GM13976 (cell line): ENCODE data around the gene KIAA1755.

Experiments used
- DNase-seq: peaks from one replicate; pipeline ENCODE4 v3.0.0; 2012; ENCODE audit warnings: low spot score
- in situ Hi-C: fragments of 300-500 bp; cut with MboI; formaldehyde crosslinking; loops from one replicate; pipeline ENCODE4 v1.12.0; 2022; ENCODE audit warnings: low sequenced_read_pairs, mixed read lengths, inconsistent platforms; ENCODE audit not compliant: unreplicated experiment
- TF ChIP-seq, protein P1 (sequence below): IDR thresholded peaks from 2 replicates; pipeline ENCODE4 v1.5.1; 2012; ENCODE audit warnings: borderline replicate concordance, mild to moderate bottlenecking; ENCODE audit not compliant: insufficient read depth; ENCODE audit errors: extremely low read depth, missing control alignments, control extremely low read depth

Gene KIAA1755

DNA sequence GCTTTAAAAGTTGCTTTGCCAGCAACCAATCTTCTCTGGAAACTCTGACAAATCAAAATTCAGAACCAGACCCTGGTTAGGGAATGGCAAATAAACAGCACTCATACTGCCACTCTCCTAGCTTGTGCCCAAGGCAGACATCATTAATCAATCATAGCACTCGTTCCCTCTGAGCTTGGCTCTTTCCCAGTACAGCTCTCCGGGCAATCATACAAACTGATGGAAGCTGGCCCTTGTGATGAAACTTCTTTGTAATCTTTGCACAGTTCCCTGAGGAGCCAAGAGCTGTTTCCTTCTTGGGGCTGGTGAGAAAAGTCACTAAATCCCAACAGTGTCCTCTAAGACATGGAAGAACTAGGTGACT lies 34.7 kb downstream of the KIAA1755 start:
- TF ChIP-seq, protein P1, sequence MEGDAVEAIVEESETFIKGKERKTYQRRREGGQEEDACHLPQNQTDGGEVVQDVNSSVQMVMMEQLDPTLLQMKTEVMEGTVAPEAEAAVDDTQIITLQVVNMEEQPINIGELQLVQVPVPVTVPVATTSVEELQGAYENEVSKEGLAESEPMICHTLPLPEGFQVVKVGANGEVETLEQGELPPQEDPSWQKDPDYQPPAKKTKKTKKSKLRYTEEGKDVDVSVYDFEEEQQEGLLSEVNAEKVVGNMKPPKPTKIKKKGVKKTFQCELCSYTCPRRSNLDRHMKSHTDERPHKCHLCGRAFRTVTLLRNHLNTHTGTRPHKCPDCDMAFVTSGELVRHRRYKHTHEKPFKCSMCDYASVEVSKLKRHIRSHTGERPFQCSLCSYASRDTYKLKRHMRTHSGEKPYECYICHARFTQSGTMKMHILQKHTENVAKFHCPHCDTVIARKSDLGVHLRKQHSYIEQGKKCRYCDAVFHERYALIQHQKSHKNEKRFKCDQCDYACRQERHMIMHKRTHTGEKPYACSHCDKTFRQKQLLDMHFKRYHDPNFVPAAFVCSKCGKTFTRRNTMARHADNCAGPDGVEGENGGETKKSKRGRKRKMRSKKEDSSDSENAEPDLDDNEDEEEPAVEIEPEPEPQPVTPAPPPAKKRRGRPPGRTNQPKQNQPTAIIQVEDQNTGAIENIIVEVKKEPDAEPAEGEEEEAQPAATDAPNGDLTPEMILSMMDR = no peak
- in situ Hi-C loops = no loop called here
- no peak for DNase-seq

DNA sequence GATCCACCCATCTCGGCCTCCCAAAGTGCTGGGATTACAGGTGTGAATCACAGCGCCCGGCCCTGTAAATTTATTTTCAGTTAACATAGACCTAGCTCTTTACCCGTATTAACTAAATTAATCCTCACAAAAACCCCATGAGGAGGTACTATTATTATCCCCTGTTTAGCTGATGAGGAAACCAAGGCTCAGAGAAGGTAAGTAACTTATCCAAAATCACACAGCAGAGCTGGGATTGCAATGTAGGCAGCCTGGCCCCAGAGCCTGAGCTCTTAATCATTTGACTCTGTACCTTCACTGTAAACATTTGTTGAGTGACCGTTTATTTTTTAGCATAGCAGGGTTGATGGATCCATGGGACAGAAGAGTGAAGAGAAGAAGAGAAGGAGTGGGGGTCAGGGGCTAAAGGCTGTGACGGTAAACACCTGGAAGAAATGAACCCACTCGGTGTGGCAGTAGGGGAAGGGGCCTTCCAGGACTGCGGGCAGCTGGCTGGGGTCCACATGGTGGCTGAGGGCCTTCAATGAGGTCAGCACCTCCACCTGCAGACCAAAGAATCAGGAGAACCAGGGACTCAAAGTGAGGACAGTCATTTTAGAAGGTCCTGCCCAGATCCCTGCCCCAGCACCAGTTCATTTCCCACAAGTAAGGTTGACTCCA lies 35.2 kb downstream of the KIAA1755 start:
- in situ Hi-C loops = no loop called here

DNA sequence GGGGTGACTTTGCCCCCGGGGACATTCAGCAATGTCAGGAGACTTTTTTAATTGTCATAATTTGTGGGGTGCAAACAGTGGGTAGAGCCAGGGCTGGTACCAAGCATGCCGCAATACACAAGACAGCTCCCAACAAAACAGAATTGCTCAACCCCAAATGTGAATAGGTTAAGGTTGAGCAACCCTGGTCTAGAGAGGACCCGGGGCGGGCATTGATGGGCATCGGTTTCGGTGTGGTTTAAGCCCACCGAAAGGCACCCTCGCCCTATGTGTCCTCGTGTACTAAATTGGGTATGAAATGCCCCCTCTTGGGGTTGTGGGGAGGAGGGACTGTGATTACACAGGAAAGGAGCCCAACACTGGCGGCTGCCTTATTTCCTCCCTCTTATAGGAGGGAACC lies 36.0 kb downstream of the KIAA1755 start:
- TF ChIP-seq, protein P1 = no peak
- no peak for DNase-seq
- in situ Hi-C loops = loop anchor here (5.0 to 25.0 kb wide), 2 partner anchors 167 to 312 kb away; partner anchors contain the start of gene VSTM2L

More for the DNA sequence above, 35.2 kb downstream of the KIAA1755 start:
- TF ChIP-seq, protein P1 = no peak
- DNase-seq = no peak

DNA sequence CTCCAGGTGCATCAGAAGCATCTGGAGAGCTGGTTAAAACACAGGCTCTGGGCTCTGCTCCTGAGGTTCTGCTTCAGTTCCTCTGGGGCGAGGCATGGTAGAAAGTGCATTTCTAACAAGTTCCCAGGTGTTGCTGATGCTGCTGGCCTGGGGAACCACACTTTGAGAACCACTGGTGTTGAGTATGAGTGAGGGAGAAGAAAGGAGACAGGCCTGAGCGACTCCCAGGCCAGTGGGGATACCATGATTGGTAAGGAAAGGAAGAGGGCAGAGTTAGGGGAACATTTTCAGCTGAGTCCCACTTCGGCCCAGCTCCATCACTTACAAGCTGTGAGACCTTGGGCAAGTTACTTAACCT lies 36.8 kb downstream of the KIAA1755 start:
- in situ Hi-C loops = loop anchor here (5.0 to 25.0 kb wide), 2 partner anchors 166 to 311 kb away; partner anchors contain the start of gene VSTM2L
- no peak for DNase-seq
- TF ChIP-seq, protein P1 = no peak

DNA sequence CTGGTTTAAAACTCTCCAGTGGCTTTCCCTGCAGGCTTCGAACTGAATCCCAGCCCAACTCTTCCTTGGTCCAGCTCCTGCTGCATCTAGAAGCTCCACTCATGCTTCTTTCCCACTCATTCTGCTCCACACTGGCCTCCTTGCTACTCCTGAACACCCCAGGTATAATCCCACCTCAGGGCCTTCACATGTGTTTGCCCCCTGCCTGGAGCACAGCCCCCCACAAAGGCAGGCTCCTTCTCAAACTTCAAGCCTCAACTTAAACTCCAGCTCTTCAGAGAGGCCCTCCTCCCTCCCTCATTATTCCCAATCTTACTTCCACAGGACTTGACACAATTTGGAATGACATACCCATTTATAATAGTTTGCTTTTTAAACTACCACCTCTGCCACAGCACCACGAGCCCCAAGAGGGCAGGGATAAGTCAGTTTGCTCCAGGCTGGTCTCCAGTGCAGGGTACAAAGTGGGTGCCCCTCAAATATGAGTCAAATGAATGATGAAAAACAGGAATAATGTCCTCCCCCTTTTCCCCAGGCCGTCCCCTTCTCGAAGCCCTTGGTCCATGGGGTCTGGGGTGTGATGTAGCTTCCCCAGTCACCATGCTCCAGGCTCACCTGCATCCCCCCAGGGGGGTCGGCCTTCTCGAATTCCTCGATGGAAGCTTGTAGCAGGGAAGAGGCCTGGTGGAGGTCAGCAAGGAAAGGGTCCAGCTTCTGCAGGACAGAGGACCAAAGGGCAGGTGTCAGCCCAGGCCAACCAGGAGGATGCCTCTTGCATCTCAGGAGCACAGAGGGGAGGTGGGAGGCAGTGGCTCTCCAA lies 37.4 kb downstream of the KIAA1755 start:
- DNase-seq = no peak
- TF ChIP-seq, protein P1 = no peak
- in situ Hi-C loops = loop anchor here (5.0 to 25.0 kb wide), 2 partner anchors 166 to 311 kb away; partner anchors contain the start of gene VSTM2L

DNA sequence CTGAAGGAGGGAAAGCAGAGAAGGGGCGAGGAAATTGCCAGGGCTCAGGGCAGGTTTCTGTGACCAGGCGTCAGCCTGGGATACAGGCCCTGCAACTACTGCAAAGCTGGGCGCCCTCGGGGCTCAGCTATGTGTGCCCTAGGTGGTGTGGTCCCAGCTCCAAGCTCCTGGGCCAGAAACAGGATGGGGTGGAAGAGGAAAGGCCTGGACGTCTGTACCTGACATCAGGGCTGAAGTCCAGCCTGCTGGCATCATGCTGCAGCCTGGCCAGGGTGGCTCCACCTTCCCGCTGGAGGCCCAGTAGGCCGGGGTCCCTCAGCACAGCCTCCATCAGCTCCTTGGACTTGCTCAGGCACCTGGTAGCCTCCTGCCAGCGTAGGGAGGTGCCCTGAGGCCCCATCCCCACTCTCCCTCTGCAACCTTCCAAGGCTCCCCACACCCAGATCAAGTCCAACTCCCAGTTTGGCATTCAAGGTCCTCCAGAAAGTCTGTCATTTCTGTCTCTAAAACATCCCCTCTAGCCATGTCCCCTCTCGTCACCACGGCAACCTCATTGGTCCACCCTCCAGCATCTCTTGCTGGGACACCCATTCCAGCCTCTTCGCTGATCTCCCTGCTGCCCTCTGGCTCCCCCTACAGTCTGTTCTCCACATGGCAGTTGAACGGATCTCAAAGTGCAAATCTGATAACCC lies 38.2 kb downstream of the KIAA1755 start:
- peak; percentile 86 for DNase-seq
- TF ChIP-seq, protein P1 = peak; percentile 91
- in situ Hi-C loops = loop anchor here (5.0 to 25.0 kb wide), 2 partner anchors 165 to 310 kb away; partner anchors contain the start of gene VSTM2L
